Astrocyte of the cerebellum (primary cell): ENCODE results near the gene GDPD2.

Experiments used
- DNase-seq: peaks from one replicate; pipeline ENCODE4 v3.0.0-alpha.2; 2011; ENCODE audit warnings: low read depth
- H3K4me3 ChIP-seq: 2 replicates; pipeline ENCODE4 v1.5.1; 2011; ENCODE audit warnings: mild to moderate bottlenecking, low read depth, low read length, moderate library complexity
- in situ Hi-C: cut with HindIII; loops from 2 replicates; pipeline ENCODE4 v1.10.0; 2017; ENCODE audit warnings: low sequenced_read_pairs
- TF ChIP-seq, protein P1 (sequence below): IDR thresholded peaks from 2 replicates; pipeline ENCODE4 v1.5.1; 2012; ENCODE audit warnings: low read length, low read depth, moderate library complexity, mild to moderate bottlenecking; ENCODE audit errors: missing control alignments

GDPD2 gene

GRCh38 chrX:70411475-70411874 is 11.6 kb upstream of the GDPD2 start:
- in situ Hi-C loops: no loop called here
- DNase-seq: no peak
- TF ChIP-seq, protein P1, sequence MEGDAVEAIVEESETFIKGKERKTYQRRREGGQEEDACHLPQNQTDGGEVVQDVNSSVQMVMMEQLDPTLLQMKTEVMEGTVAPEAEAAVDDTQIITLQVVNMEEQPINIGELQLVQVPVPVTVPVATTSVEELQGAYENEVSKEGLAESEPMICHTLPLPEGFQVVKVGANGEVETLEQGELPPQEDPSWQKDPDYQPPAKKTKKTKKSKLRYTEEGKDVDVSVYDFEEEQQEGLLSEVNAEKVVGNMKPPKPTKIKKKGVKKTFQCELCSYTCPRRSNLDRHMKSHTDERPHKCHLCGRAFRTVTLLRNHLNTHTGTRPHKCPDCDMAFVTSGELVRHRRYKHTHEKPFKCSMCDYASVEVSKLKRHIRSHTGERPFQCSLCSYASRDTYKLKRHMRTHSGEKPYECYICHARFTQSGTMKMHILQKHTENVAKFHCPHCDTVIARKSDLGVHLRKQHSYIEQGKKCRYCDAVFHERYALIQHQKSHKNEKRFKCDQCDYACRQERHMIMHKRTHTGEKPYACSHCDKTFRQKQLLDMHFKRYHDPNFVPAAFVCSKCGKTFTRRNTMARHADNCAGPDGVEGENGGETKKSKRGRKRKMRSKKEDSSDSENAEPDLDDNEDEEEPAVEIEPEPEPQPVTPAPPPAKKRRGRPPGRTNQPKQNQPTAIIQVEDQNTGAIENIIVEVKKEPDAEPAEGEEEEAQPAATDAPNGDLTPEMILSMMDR: no peak

GRCh38 chrX:70421618-70422017 is 1.5 kb upstream of the GDPD2 start:
- H3K4me3 ChIP-seq: no peak overlapping the region
- DNase-seq: no peak
- TF ChIP-seq, protein P1: no peak
- in situ Hi-C loops: no loop called here

More at GRCh38 chrX:70411475-70411874, 11.6 kb upstream of the GDPD2 start:
- H3K4me3 ChIP-seq: no peak overlapping the region

- DNase-seq: no peak
- TF ChIP-seq, protein P1: no peak
- no peak overlapping the region for H3K4me3 ChIP-seq
- in situ Hi-C loops: no loop called here
Observed at GRCh38 chrX:70423936-70424675, 992 bp downstream of the GDPD2 start.

DNA sequence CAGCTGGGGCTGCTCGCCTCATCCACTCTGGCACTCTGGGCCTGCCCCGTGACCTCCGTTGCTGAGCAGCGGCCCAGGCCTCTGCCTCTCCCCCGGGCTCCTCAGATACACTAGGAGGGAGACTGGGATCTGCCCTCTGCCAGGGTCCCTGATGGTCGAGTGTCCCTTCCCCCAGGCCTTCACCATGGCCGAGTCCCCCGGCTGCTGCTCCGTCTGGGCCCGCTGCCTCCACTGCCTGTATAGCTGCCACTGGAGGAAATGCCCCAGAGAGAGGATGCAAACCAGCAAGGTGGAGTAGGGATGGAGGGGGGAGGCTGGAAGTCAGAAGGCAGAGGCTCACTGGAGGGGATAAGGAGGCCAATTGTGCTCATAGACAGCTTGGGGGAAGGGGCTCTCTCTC is 1.7 kb downstream of the GDPD2 start:
- DNase-seq: no peak
- no peak overlapping the region for H3K4me3 ChIP-seq
- TF ChIP-seq, protein P1: no peak
- in situ Hi-C loops: no loop called here

DNA sequence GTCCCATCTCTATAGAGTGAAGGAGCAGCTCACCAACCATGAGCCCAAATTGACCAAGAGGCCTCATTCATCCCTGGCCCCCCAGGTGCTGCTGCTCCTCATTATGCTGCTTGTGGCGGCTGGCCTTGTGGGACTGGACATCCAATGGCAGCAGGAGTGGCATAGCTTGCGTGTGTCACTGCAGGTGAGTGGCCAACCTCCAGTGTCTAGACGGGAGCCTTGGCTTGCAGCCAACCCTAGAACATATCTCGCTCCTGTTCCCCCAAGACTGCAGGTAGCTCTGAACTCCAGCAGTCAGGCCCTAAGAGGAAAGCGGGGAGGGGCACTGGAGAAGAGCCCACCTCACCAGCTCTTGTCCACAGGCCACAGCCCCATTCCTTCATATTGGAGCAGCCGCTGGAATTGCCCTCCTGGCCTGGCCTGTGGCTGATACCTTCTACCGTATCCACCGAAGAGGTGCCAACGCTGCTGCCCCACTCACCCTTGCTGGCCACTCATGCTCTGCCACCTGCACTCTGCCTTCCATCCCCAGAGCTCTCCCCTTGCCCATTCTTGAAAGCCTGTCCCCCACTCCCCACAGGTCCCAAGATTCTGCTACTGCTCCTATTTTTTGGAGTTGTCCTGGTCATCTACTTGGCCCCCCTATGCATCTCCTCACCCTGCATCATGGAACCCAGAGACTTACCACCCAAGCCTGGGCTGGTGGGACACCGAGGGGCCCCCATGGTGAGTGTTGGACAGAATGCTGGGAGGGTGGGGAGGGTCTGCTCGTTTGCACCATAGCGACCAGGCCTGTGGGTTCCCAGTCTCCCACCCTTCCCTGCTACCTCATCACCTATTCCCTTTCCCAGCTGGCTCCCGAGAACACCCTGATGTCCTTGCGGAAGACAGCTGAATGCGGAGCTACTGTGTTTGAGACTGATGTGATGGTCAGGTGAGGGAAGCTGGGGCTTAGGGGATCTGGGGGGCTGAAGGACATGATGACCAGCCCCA is 3.5 kb downstream of the GDPD2 start:
- in situ Hi-C loops: no loop called here
- TF ChIP-seq, protein P1: no peak
- no peak overlapping the region for H3K4me3 ChIP-seq
- DNase-seq: no peak

DNA sequence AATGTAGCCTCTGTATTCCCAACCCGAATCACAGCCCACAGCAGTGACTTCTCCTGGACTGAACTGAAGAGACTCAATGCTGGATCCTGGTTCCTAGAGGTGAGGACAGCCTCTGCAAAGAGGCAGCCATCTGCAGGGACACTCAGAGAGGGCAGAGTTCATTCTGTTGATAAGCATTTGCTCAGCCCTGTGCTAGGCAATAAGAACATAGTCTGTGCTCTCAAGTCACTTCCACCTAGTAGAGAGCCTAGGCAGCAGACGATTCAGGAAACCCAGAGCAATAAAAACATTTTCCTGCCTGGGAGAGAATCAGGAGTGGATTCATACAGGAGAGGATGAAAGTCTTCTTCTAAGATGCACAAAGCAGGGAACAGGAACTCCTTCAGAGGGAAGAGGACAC is 4.3 kb downstream of the GDPD2 start:
- TF ChIP-seq, protein P1: no peak
- in situ Hi-C loops: no loop called here
- no peak for DNase-seq
- no peak overlapping the region for H3K4me3 ChIP-seq
